Esophagus muscularis mucosa (tissue), 4 donors: ENCODE results near the gene RRP15. TPM values are rescaled to one million over a fixed set of nuclear protein-coding genes. Genes with fewer than 3 reads are reported as not detected.
A peak's percentile ranks its signal among the peaks of the same experiment; 100 is the strongest.

ENCODE experiments used
- DNase-seq: peaks from one replicate; pipeline ENCODE4 v3.0.0-alpha.2; 2017; ENCODE audit errors: extremely low spot score
- H3K27ac ChIP-seq, 4 donors: fragments of 200-600 bp; sonication (generic); replicated peaks in 1 of 4; 1 replicate in 3 of 4; 2 replicates in 1 of 4; pipeline ENCODE4 v1.5.1; 2016 to 2019; ENCODE audit warnings: mild to moderate bottlenecking in 1 of 4
- H3K27me3 ChIP-seq, 4 donors: fragments of 200-600 bp; sonication (generic); one replicate each; pipeline versions ENCODE4 v1.5.1 to v1.6.0; 2016 to 2019
- H3K36me3 ChIP-seq, 4 donors: fragments of 200-600 bp; sonication (generic); one replicate each; pipeline ENCODE4 v1.5.1; 2016 to 2019
- H3K4me1 ChIP-seq, 4 donors: fragments of 200-600 bp; sonication (generic); one replicate each; pipeline ENCODE4 v1.5.1; 2016 to 2019
- H3K4me3 ChIP-seq, 4 donors: fragments of 200-600 bp; sonication (generic); 1 replicate in 2 of 4; 2 replicates in 2 of 4; pipeline ENCODE4 v1.5.1; 2016 to 2019; ENCODE audit warnings: mild to moderate bottlenecking in 4 of 4, moderate library complexity in 1 of 4
- H3K9me3 ChIP-seq, 4 donors: fragments of 200-600 bp; sonication (generic); 1 replicate in 3 of 4; 2 replicates in 1 of 4; pipeline ENCODE4 v1.5.1; 2016 to 2019
- CTCF ChIP-seq, 3 experiments: fragments of 200-600 bp in 2 of 3; fragments of 450-650 bp in 1 of 3; sonication (generic) in 2 of 3; IDR thresholded peaks; one replicate each; pipeline ENCODE4 v1.5.1; 2017 to 2019; ENCODE audit warnings: antibody characterized with exemption in 3 of 3, mild to moderate bottlenecking in 2 of 3, moderate library complexity in 1 of 3
- EP300 ChIP-seq: sonication (generic); formaldehyde crosslinking; IDR thresholded peaks from one replicate; pipeline ENCODE4 v1.6.1; 2017; ENCODE audit warnings: antibody characterized with exemption
- POLR2A ChIP-seq: fragments of 450-650 bp; IDR thresholded peaks from one replicate; pipeline ENCODE4 v1.6.1; 2017; ENCODE audit warnings: antibody characterized with exemption, moderate library complexity, mild to moderate bottlenecking, low read depth
- POLR2AphosphoS5 ChIP-seq, 2 donors: sonication (generic); formaldehyde crosslinking; IDR thresholded peaks; one replicate each; pipeline ENCODE4 v1.6.1; 2017; ENCODE audit warnings: antibody characterized with exemption in 2 of 2
- WGBS: methylation state at CpG from one replicate; pipeline ENCODE4 v1.1.5; 2018; 5-methylcytosine and 5-hydroxymethylcytosine counted together
- intact Hi-C: fragments of 100-400 bp; cut with DNase I; formaldehyde crosslinking; loops from one replicate; pipeline ENCODE4 v1.15.1; 2023
- total RNA-seq, 4 donors: library from RNA; depleted of rRNA; stranded (reverse); fragments of >200 nt; gene quantifications; one replicate each; pipeline versions ENCODE4 v1.1.0 to v1.2.1, GENCODE V29; 2016

Gene RRP15
- total RNA-seq, 4 donors from 2014 or later: 7.0 to 9.9 (median 8.1) TPM

GRCh38 chr1:218284377-218284916 lies 646 bp upstream of the RRP15 start:
- DNase-seq: no peak
- Histone ChIP-seq H3K27ac (peak overlapping the region; percentile 80 to 85 (median 83)), H3K27me3 (peaks cover 0 to 5% (median 0%) of the 10 kb centered on the region in 4 donors), H3K36me3 (no peaks in the 10 kb centered on the region), H3K9me3 (no peaks in the 10 kb centered on the region), H3K4me1 (peaks cover 21 to 36% (median 32%) of the 10 kb centered on the region in 4 donors), H3K4me3 (peak overlapping the region; percentile 69 to 89 (median 76))
- intact Hi-C loops: no loop called here
- no peak for TF ChIP-seq EP300
- 18% methylated on average over 7 of the region's 26 CpGs for WGBS

- WGBS: 89% methylated on average over 3 of the region's 3 CpGs
- TF ChIP-seq EP300 (no peak), CTCF (IDR thresholded peaks at IDR 0.05) (no peak), POLR2A (no peak), POLR2AphosphoS5 (IDR thresholded peaks at IDR 0.05) (no peak)
- intact Hi-C loops: no loop called here
- no peak for DNase-seq
- no peaks in the 10 kb centered on the region for H3K27me3 ChIP-seq
- H3K27ac ChIP-seq: no peak overlapping the region
- no peaks in the 10 kb centered on the region for H3K9me3 ChIP-seq
- H3K4me1 ChIP-seq: peaks cover 5 to 9% (median 8%) of the 10 kb centered on the region in 4 donors
- H3K4me3 ChIP-seq: no peak overlapping the region
- peaks cover 0 to 12% (median 7%) of the 10 kb centered on the region in 4 donors for H3K36me3 ChIP-seq
These were observed 7.4 kb downstream of the RRP15 start for GRCh38 chr1:218292515-218292914.

GRCh38 chr1:218294546-218294945 lies 9.5 kb downstream of the RRP15 start:
- peaks cover 0 to 12% (median 7%) of the 10 kb centered on the region in 4 donors for H3K36me3 ChIP-seq
- no peaks in the 10 kb centered on the region for H3K27me3 ChIP-seq
- no peak for DNase-seq
- TF ChIP-seq CTCF (IDR thresholded peaks at IDR 0.05) (no peak), EP300 (no peak), POLR2A (no peak), POLR2AphosphoS5 (IDR thresholded peaks at IDR 0.05) (no peak)
- no peak overlapping the region for H3K27ac ChIP-seq
- no peak overlapping the region for H3K4me3 ChIP-seq
- intact Hi-C loops: no loop called here
- WGBS: 93% methylated on average over 3 of the region's 3 CpGs
- no peaks in the 10 kb centered on the region for H3K9me3 ChIP-seq
- no peaks in the 10 kb centered on the region for H3K4me1 ChIP-seq

GRCh38 chr1:218296162-218296561 lies 11.1 kb downstream of the RRP15 start:
- Histone ChIP-seq H3K27me3 (no peaks in the 10 kb centered on the region), H3K36me3 (peaks cover 0 to 12% (median 7%) of the 10 kb centered on the region in 4 donors), H3K9me3 (no peaks in the 10 kb centered on the region), H3K4me1 (no peaks in the 10 kb centered on the region), H3K27ac (no peak overlapping the region), H3K4me3 (no peak overlapping the region)
- TF ChIP-seq POLR2A (no peak), EP300 (no peak), CTCF (IDR thresholded peaks at IDR 0.05) (no peak), POLR2AphosphoS5 (IDR thresholded peaks at IDR 0.05) (no peak)
- no peak for DNase-seq
- intact Hi-C loops: no loop called here
- 98% methylated on average over 2 of the region's 2 CpGs for WGBS

GRCh38 chr1:218297461-218297860 lies 12.4 kb downstream of the RRP15 start:
- intact Hi-C loops: no loop called here
- H3K4me3 ChIP-seq: no peak overlapping the region
- TF ChIP-seq POLR2AphosphoS5 (IDR thresholded peaks at IDR 0.05) (no peak), POLR2A (no peak), EP300 (no peak), CTCF (IDR thresholded peaks at IDR 0.05) (no peak)

More at GRCh38 chr1:218297461-218297860, 12.4 kb downstream of the RRP15 start:
- Histone ChIP-seq H3K27ac (no peak overlapping the region), H3K36me3 (peaks cover 1 to 15% (median 7%) of the 10 kb centered on the region in 4 donors), H3K27me3 (no peaks in the 10 kb centered on the region), H3K9me3 (no peaks in the 10 kb centered on the region), H3K4me1 (no peaks in the 10 kb centered on the region)
- no peak for DNase-seq
- 92% methylated on average over 2 of the region's 2 CpGs for WGBS
